HCT116 (cell line): Measurements from ENCODE around the gene CLIP2. TPM values are rescaled to one million over a fixed set of nuclear protein-coding genes. Genes with fewer than 3 reads are reported as not detected.

Experiments used
- ATAC-seq: fragments of 200-7000 bp; cut with Tn5 transposase; 2 replicates; pipeline ENCODE4 v1.9.1; 2020; ENCODE audit warnings: mild to moderate bottlenecking, moderate library complexity
- BruUV-seq: library from RNA; stranded (reverse); fragments of 400-500 nt; replicated peaks from 2 replicates; lab custom pipeline; 2021; lab: Mats Ljungman, UMichigan
- CTCF ChIA-PET: fragments of 300-600 bp; sonication (Branson Sonifier 250); formaldehyde crosslinking; loops from one replicate; lab custom pipeline; 2021; ENCODE audit warnings: antibody characterized with exemption; lab: Charles Lee
- POLR2A ChIA-PET: fragments of 300-600, 350-600 bp; sonication (Branson Sonifier 250); formaldehyde crosslinking; loops from one replicate; lab custom pipeline; 2021; ENCODE audit warnings: antibody characterized with exemption; lab: Charles Lee
- RAD21 ChIA-PET, 2 experiments: fragments of 300-600 bp; sonication (Branson Sonifier 250); formaldehyde crosslinking; loops; one replicate each; lab custom pipeline; 2023; ENCODE audit warnings: low total read pairs in 2 of 2; ENCODE audit not compliant: uncharacterized antibody in 2 of 2, unreplicated experiment in 2 of 2, low non-redundant PET in 1 of 2; lab: Charles Lee
- DNase-seq: peaks from one replicate; pipeline ENCODE4 v3.0.0-alpha.2; 2010; ENCODE audit warnings: low read depth, low spot score
- H2AFZ ChIP-seq: fragments of 200-600 bp; shearing (Covaris generic), sonication (generic); 2 replicates; pipeline ENCODE4 v1.6.1; 2017; ENCODE audit warnings: low read depth, mixed run types, mixed read lengths, antibody characterized with exemption, low read length; ENCODE audit not compliant: poor library complexity, severe bottlenecking
- H3K27ac ChIP-seq: 2 replicates; pipeline ENCODE4 v1.5.1; 2012; ENCODE audit warnings: low read depth, low read length
- H3K27me3 ChIP-seq: fragments of 200-600 bp; sonication (generic); 2 replicates; pipeline ENCODE4 v1.6.1; 2016; ENCODE audit warnings: mixed run types, low read length, mixed read lengths; ENCODE audit not compliant: insufficient read depth
- H3K36me3 ChIP-seq, 2 experiments: fragments of 200-500 bp in 1 of 2; fragments of 200-600 bp in 1 of 2; sonication (Bioruptor generic) in 1 of 2; sonication (generic) in 1 of 2; 2 replicates each; pipeline versions ENCODE4 v1.5.1 to v1.6.1; 2014 to 2016; ENCODE audit warnings: low read length in 2 of 2, inconsistent platforms in 1 of 2, mixed read lengths in 1 of 2, mixed run types in 1 of 2; ENCODE audit not compliant: insufficient read depth in 2 of 2, control insufficient read depth in 1 of 2
- H3K4me1 ChIP-seq, 2 experiments: fragments of 200-600 bp in 1 of 2; sonication (generic) in 1 of 2; 2 replicates each; pipeline versions ENCODE4 v1.5.1 to v1.6.1; 2012 to 2017; ENCODE audit warnings: low read length in 2 of 2, inconsistent platforms in 1 of 2, mild to moderate bottlenecking in 1 of 2, mixed read lengths in 1 of 2, mixed run types in 1 of 2, moderate library complexity in 1 of 2; ENCODE audit not compliant: insufficient read depth in 2 of 2, control insufficient read depth in 1 of 2
- H3K4me2 ChIP-seq: fragments of 200-600 bp; sonication (generic); 2 replicates; pipeline ENCODE4 v1.6.1; 2017; ENCODE audit warnings: mixed run types, low read length, mixed read lengths
- H3K4me3 ChIP-seq, 2 experiments: fragments of 200-600 bp in 1 of 2; sonication (generic) in 1 of 2; replicated peaks in 1 of 2; 2 replicates each; pipeline ENCODE4 v1.5.1; 2011 to 2016; ENCODE audit warnings: low read length in 2 of 2, control low read depth in 1 of 2, low read depth in 1 of 2, mild to moderate bottlenecking in 1 of 2, mixed read lengths in 1 of 2, mixed run types in 1 of 2
- H3K79me2 ChIP-seq: fragments of 200-600 bp; sonication (generic); 2 replicates; pipeline ENCODE4 v1.6.1; 2017; ENCODE audit warnings: mild to moderate bottlenecking, mixed run types, low read length, moderate library complexity, mixed read lengths; ENCODE audit not compliant: insufficient read depth
- H3K9ac ChIP-seq: fragments of 200-600 bp; sonication (generic); 2 replicates; pipeline ENCODE4 v1.6.1; 2016; ENCODE audit warnings: low read length, mixed read lengths
- H3K9me2 ChIP-seq: fragments of 200-600 bp; sonication (generic), shearing (Covaris generic); 2 replicates; pipeline ENCODE4 v1.6.1; 2017; ENCODE audit warnings: mixed run types, mild to moderate bottlenecking, moderate library complexity; ENCODE audit not compliant: insufficient read depth
- H3K9me3 ChIP-seq, 2 experiments: fragments of 200-500 bp in 1 of 2; fragments of 200-600 bp in 1 of 2; sonication (Bioruptor generic) in 1 of 2; sonication (generic) in 1 of 2; 2 replicates each; pipeline ENCODE4 v1.6.1; 2014 to 2017; ENCODE audit warnings: low read length in 2 of 2, mixed read lengths in 2 of 2, inconsistent platforms in 1 of 2, low read depth in 1 of 2, mild to moderate bottlenecking in 1 of 2, mixed run types in 1 of 2, moderate library complexity in 1 of 2; ENCODE audit not compliant: control insufficient read depth in 1 of 2, insufficient read depth in 1 of 2
- H4K20me1 ChIP-seq: fragments of 200-600 bp; sonication (generic), shearing (Covaris generic); 2 replicates; pipeline ENCODE4 v1.6.1; 2017; ENCODE audit warnings: mixed run types, mild to moderate bottlenecking, moderate library complexity; ENCODE audit not compliant: insufficient read depth
- EGR1 ChIP-seq: IDR thresholded peaks from 2 replicates; pipeline ENCODE4 v1.6.1; 2012; ENCODE audit warnings: low read depth
- ELF1 ChIP-seq: IDR thresholded peaks from 2 replicates; pipeline ENCODE4 v1.6.1; 2012; ENCODE audit warnings: low read depth, borderline replicate concordance
- EZH2 ChIP-seq: fragments of 200-600 bp; sonication (generic); IDR thresholded peaks from 2 replicates; pipeline ENCODE4 v1.6.1; 2017; ENCODE audit warnings: antibody characterized with exemption, mixed run types
- EZH2phosphoT487 ChIP-seq: fragments of 200-600 bp; IDR thresholded peaks from 2 replicates; pipeline ENCODE4 v1.6.1; 2018; ENCODE audit warnings: antibody characterized with exemption, borderline replicate concordance
- FOSL1 ChIP-seq: IDR thresholded peaks from 2 replicates; pipeline ENCODE4 v1.6.1; 2012; ENCODE audit warnings: low read depth
- JUND ChIP-seq: IDR thresholded peaks from 2 replicates; pipeline ENCODE4 v1.6.1; 2012
- POLR2A ChIP-seq: IDR thresholded peaks from 2 replicates; pipeline ENCODE4 v1.7.0; 2011; ENCODE audit warnings: borderline replicate concordance; ENCODE audit not compliant: insufficient read depth, insufficient read length; ENCODE audit errors: extremely low read depth
- POLR2AphosphoS5 ChIP-seq: IDR thresholded peaks from 2 replicates; pipeline ENCODE4 v1.6.1; 2011; ENCODE audit warnings: mild to moderate bottlenecking, low read depth, low read length, moderate library complexity
- RAD21 ChIP-seq: IDR thresholded peaks from 2 replicates; pipeline ENCODE4 v1.6.1; 2012; ENCODE audit warnings: low read depth, mild to moderate bottlenecking
- SIN3A ChIP-seq: IDR thresholded peaks from 2 replicates; pipeline ENCODE4 v1.6.1; 2012; ENCODE audit warnings: low read depth
- SP1 ChIP-seq: IDR thresholded peaks from 2 replicates; pipeline ENCODE4 v1.6.1; 2012; ENCODE audit warnings: low read depth
- YY1 ChIP-seq: IDR thresholded peaks from 2 replicates; pipeline ENCODE4 v1.6.1; 2011; ENCODE audit warnings: low read length, low read depth, moderate library complexity, mild to moderate bottlenecking; ENCODE audit not compliant: insufficient replicate concordance; ENCODE audit errors: extremely low read depth
- intact Hi-C: fragments of 100-400 bp; cut with micrococcal nuclease; formaldehyde crosslinking; loops from 2 replicates; pipeline ENCODE4 v1.10.0; 2022
- total RNA-seq: library from RNA; stranded (reverse); gene quantifications from one replicate; pipeline ENCODE4 v1.2.1, GENCODE V29; 2021; ENCODE audit not compliant: unreplicated experiment
- TF ChIP-seq, protein P1 (sequence below), 3 experiments: fragments of 200-600 bp in 1 of 3; sonication (generic) in 1 of 3; IDR thresholded peaks in 2 of 3; conservative IDR thresholded peaks in 1 of 3; 2 replicates each; pipeline ENCODE4 v1.5.1; 2012 to 2017; ENCODE audit warnings: low read depth in 2 of 3, low read length in 2 of 3, antibody characterized with exemption in 1 of 3, borderline replicate concordance in 1 of 3, control low read depth in 1 of 3, mild to moderate bottlenecking in 1 of 3, mixed read lengths in 1 of 3, mixed run types in 1 of 3, moderate library complexity in 1 of 3; ENCODE audit not compliant: insufficient read depth in 1 of 3
- TF ChIP-seq, protein P2 (sequence below): IDR thresholded peaks from 2 replicates; pipeline ENCODE4 v1.6.1; 2012; ENCODE audit warnings: low read depth
- TF ChIP-seq, protein P3 (sequence below): IDR thresholded peaks from 2 replicates; pipeline ENCODE4 v1.6.1; 2012
- TF ChIP-seq, protein P4 (sequence below): IDR thresholded peaks from 2 replicates; pipeline ENCODE4 v1.6.1; 2012

Gene CLIP2
- total RNA-seq, 1 experiment from 2014 or later: 40.1 TPM

DNA sequence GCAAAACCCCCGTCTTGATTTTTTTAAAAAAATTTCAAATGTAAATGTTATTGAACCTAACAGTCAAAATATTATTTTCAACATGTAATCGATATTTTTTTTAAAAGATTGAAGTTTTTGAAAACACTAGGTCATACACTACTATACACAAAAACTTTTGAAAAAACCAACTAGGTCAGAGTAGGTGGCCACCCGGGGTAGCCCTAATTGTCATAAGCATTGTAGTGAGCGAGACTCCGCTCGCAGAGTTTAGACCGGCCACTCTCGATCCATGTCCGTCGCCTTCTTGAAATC is 35.4 kb upstream of the CLIP2 start (continued):
- TF ChIP-seq, protein P1, sequence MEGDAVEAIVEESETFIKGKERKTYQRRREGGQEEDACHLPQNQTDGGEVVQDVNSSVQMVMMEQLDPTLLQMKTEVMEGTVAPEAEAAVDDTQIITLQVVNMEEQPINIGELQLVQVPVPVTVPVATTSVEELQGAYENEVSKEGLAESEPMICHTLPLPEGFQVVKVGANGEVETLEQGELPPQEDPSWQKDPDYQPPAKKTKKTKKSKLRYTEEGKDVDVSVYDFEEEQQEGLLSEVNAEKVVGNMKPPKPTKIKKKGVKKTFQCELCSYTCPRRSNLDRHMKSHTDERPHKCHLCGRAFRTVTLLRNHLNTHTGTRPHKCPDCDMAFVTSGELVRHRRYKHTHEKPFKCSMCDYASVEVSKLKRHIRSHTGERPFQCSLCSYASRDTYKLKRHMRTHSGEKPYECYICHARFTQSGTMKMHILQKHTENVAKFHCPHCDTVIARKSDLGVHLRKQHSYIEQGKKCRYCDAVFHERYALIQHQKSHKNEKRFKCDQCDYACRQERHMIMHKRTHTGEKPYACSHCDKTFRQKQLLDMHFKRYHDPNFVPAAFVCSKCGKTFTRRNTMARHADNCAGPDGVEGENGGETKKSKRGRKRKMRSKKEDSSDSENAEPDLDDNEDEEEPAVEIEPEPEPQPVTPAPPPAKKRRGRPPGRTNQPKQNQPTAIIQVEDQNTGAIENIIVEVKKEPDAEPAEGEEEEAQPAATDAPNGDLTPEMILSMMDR (IDR thresholded peaks at IDR 0.05 in 2 of 3, conservative IDR thresholded peaks at IDR 0.05 in 1 of 3; ENCODE audit: borderline replicate concordance in 1 of 3, insufficient read depth in 1 of 3, low read depth in 2 of 3, low read length in 2 of 3): no peak
- no peak for TF ChIP-seq POLR2A
- no peak for TF ChIP-seq EZH2phosphoT487
- TF ChIP-seq POLR2AphosphoS5: no peak

DNA sequence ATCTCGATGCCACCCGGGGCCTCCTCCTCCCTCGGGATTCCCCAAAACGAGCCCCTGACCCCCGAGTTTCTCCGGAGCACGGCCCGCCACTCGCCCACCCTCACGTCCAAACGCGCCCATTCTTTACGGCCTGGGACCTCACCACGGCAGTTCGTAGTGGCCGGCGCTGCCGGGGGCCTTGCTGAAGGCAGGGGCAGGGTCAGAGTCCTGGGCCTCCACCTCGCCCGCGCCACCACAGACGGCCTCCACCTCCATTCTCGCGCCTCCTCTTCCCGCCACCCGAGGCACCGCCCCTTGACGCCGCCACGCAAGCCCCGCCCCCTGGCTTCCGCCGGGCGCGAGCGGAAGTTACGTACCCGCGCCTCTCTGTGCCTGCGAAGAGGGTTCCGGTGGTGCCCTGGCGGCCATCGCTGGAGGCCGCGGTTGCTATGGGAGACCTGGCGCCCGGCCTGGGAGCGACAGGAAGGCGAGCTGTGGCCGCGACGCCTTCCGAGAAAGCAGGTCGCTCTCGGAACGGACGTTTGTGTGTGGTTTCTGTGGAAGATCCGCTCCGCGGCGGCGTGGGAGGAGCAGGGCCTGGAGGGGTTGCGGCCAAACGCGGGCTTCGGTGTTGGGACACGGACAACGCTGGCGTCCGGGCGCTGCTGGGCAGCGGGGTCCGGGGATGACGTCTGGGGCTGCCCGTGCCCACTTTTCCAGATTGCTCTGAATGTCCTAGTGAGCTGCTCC is 34.9 kb upstream of the CLIP2 start, which contains the start of gene RFC2:
TSS of gene RFC2 (minus strand) at position 271 of the 729 bp plus-strand sequence. CDS start at position 255, 16 bp downstream.
- ATAC-seq (peak; percentile 89), DNase-seq (peak; percentile 86)
- ChIA-PET RAD21 (no interaction called here), CTCF (no interaction called here), POLR2A (no interaction called here)
- peak within 1 kb of the TSS; percentile 82 for H3K4me2 ChIP-seq
- peaks cover 18 to 22% of the 10 kb centered on the region in 2 experiments for H3K36me3 ChIP-seq
- no peaks in the 10 kb centered on the region for H3K27me3 ChIP-seq
- H4K20me1 ChIP-seq: no peaks in the 10 kb centered on the region
- intact Hi-C loops: no loop called here
- H2AFZ ChIP-seq: no peak within 1 kb of the TSS
- no TSS peak for BruUV-seq
- H3K4me1 ChIP-seq: peaks cover 12 to 30% of the 10 kb centered on the region in 2 experiments; a peak in 3 of 4 replicates
- peak within 1 kb of the TSS; percentile 94 for H3K9ac ChIP-seq
- H3K9me2 ChIP-seq: no peaks in the 10 kb centered on the region
- H3K27ac ChIP-seq: peak within 1 kb of the TSS; percentile 84
- H3K79me2 ChIP-seq: peaks cover 50% of the 10 kb centered on the region
- H3K4me3 ChIP-seq: peak within 1 kb of the TSS; percentile 92 to 98
- H3K9me3 ChIP-seq: no peaks in the 10 kb centered on the region
- TF ChIP-seq, protein P2, sequence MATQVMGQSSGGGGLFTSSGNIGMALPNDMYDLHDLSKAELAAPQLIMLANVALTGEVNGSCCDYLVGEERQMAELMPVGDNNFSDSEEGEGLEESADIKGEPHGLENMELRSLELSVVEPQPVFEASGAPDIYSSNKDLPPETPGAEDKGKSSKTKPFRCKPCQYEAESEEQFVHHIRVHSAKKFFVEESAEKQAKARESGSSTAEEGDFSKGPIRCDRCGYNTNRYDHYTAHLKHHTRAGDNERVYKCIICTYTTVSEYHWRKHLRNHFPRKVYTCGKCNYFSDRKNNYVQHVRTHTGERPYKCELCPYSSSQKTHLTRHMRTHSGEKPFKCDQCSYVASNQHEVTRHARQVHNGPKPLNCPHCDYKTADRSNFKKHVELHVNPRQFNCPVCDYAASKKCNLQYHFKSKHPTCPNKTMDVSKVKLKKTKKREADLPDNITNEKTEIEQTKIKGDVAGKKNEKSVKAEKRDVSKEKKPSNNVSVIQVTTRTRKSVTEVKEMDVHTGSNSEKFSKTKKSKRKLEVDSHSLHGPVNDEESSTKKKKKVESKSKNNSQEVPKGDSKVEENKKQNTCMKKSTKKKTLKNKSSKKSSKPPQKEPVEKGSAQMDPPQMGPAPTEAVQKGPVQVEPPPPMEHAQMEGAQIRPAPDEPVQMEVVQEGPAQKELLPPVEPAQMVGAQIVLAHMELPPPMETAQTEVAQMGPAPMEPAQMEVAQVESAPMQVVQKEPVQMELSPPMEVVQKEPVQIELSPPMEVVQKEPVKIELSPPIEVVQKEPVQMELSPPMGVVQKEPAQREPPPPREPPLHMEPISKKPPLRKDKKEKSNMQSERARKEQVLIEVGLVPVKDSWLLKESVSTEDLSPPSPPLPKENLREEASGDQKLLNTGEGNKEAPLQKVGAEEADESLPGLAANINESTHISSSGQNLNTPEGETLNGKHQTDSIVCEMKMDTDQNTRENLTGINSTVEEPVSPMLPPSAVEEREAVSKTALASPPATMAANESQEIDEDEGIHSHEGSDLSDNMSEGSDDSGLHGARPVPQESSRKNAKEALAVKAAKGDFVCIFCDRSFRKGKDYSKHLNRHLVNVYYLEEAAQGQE: no peak
- TF ChIP-seq FOSL1 (no peak), EGR1 (peak; percentile 62), ELF1 (no peak; the same call in 1 of the 2 replicates), JUND (no peak; the same call in 1 of the 2 replicates), YY1 (peak; percentile 94), EZH2 (no peak), SP1 (peak; percentile 87), POLR2AphosphoS5 (peak; percentile 85; the same call in 1 of the 2 replicates), RAD21 (no peak), SIN3A (peak; percentile 91)
- TF ChIP-seq, protein P1 (IDR thresholded peaks at IDR 0.05 in 2 of 3, conservative IDR thresholded peaks at IDR 0.05 in 1 of 3; ENCODE audit: borderline replicate concordance in 1 of 3, insufficient read depth in 1 of 3, low read depth in 2 of 3, low read length in 2 of 3): no peak
- TF ChIP-seq, protein P3, sequence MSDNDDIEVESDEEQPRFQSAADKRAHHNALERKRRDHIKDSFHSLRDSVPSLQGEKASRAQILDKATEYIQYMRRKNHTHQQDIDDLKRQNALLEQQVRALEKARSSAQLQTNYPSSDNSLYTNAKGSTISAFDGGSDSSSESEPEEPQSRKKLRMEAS: peak; percentile 90
- TF ChIP-seq, protein P4, sequence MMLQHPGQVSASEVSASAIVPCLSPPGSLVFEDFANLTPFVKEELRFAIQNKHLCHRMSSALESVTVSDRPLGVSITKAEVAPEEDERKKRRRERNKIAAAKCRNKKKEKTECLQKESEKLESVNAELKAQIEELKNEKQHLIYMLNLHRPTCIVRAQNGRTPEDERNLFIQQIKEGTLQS: no peak
